ENCODE results near the gene EHMT2.
"Not testable (repeated sequence)": the region's sequence is repeated elsewhere in the genome, so short reads cannot be mapped to it uniquely, and the experiment has no call there.

Gene EHMT2

GRCh38 chr6:31864818-31865204, 32.7 kb downstream of the EHMT2 start:
- Histone ChIP-seq H4K20me1 (ENCODE audit: insufficient read depth, low read length) (no peaks in the 10 kb centered on the region), H3K4me3 (ENCODE audit: low read length) (no peak overlapping the region), H2AFZ (ENCODE audit: low read depth, low read length) (no peak overlapping the region), H3K9ac (ENCODE audit: low read length) (no peak overlapping the region), H3K27me3 (ENCODE audit: low read depth, low read length) (no peaks in the 10 kb centered on the region), H3K36me3 (replicated peaks; ENCODE audit: low read depth, low read length) (peaks cover 3% of the 10 kb centered on the region), H3K27ac (ENCODE audit: low read length) (no peak overlapping the region), H3K9me3 (ENCODE audit: insufficient read depth, low read length) (no peaks in the 10 kb centered on the region), H3K79me2 (ENCODE audit: low read length) (peaks cover 6% of the 10 kb centered on the region), H3K4me1 (ENCODE audit: low read length) (peaks cover 5% of the 10 kb centered on the region), H3K4me2 (ENCODE audit: low read length) (no peak overlapping the region)
- TF ChIP-seq EZH2phosphoT487 (IDR thresholded peaks at IDR 0.05; ENCODE audit: low read depth) (no peak), CTCF (IDR thresholded peaks at IDR 0.05; ENCODE audit: low read depth, low read length) (no peak)

- peak overlapping the region; percentile 85 for H3K4me2 ChIP-seq (ENCODE audit: low read length)
- not testable (repeated sequence) for H4K20me1 ChIP-seq (ENCODE audit: insufficient read depth, low read length); H3K27me3 ChIP-seq (ENCODE audit: low read depth, low read length); H3K36me3 ChIP-seq (replicated peaks; ENCODE audit: low read depth, low read length); H3K4me1 ChIP-seq (ENCODE audit: low read length); H3K79me2 ChIP-seq (ENCODE audit: low read length); H3K9me3 ChIP-seq (ENCODE audit: insufficient read depth, low read length); H3K27ac ChIP-seq (ENCODE audit: low read length); H2AFZ ChIP-seq (ENCODE audit: low read depth, low read length)
- peak overlapping the region; percentile 96 for H3K4me3 ChIP-seq (ENCODE audit: low read length)
- H3K9ac ChIP-seq (ENCODE audit: low read length), result peak overlapping the region; percentile 67; the same call in 1 of the 2 replicates
These were observed 33.4 kb downstream of the EHMT2 start for GRCh38 chr6:31864123-31864562.

GRCh38 chr6:31862344-31863235, 34.9 kb downstream of the EHMT2 start, which contains the start of gene NEU1:
TSS of gene NEU1 (minus strand) at chr6:31862821. CDS start at chr6:31862776, 45 bp downstream.
- Histone ChIP-seq H3K36me3 (replicated peaks; ENCODE audit: low read depth, low read length) (peaks cover 3% of the 10 kb centered on the region), H3K4me2 (ENCODE audit: low read length) (peak within 1 kb of the TSS; percentile 97), H3K27me3 (ENCODE audit: low read depth, low read length) (no peaks in the 10 kb centered on the region), H3K79me2 (ENCODE audit: low read length) (peaks cover 6% of the 10 kb centered on the region), H4K20me1 (ENCODE audit: insufficient read depth, low read length) (no peaks in the 10 kb centered on the region), H3K27ac (ENCODE audit: low read length) (peak within 1 kb of the TSS; percentile 49), H3K4me3 (ENCODE audit: low read length) (peak within 1 kb of the TSS; percentile 96), H3K9ac (ENCODE audit: low read length) (peak within 1 kb of the TSS; percentile 76), H3K9me3 (ENCODE audit: insufficient read depth, low read length) (no peaks in the 10 kb centered on the region), H2AFZ (ENCODE audit: low read depth, low read length) (peak within 1 kb of the TSS; percentile 66; the same call in 1 of the 2 replicates), H3K4me1 (ENCODE audit: low read length) (peaks cover 5% of the 10 kb centered on the region)
- TF ChIP-seq CTCF (IDR thresholded peaks at IDR 0.05; ENCODE audit: low read depth, low read length), result no peak
- no peak for TF ChIP-seq EZH2phosphoT487 (IDR thresholded peaks at IDR 0.05; ENCODE audit: low read depth)

- peak overlapping the region; percentile 34; the same call in 1 of the 2 replicates for H3K27ac ChIP-seq (ENCODE audit: low read length)
- peak overlapping the region; percentile 90 for H3K4me3 ChIP-seq (ENCODE audit: low read length)
These were observed 35.6 kb downstream of the EHMT2 start for GRCh38 chr6:31861919-31862343.

GRCh38 chr6:31861150-31861549, 36.3 kb downstream of the EHMT2 start:
- H3K36me3 ChIP-seq (replicated peaks; ENCODE audit: low read depth, low read length), result peaks cover 3% of the 10 kb centered on the region
- H3K27ac ChIP-seq (ENCODE audit: low read length), result no peak overlapping the region
- H3K9ac ChIP-seq (ENCODE audit: low read length), result no peak overlapping the region
- H3K79me2 ChIP-seq (ENCODE audit: low read length), result peaks cover 6% of the 10 kb centered on the region
- H3K4me2 ChIP-seq (ENCODE audit: low read length), result no peak overlapping the region
- H4K20me1 ChIP-seq (ENCODE audit: insufficient read depth, low read length), result no peaks in the 10 kb centered on the region
- no peaks in the 10 kb centered on the region for H3K27me3 ChIP-seq (ENCODE audit: low read depth, low read length)
- peaks cover 5% of the 10 kb centered on the region for H3K4me1 ChIP-seq (ENCODE audit: low read length)
- no peak overlapping the region for H3K4me3 ChIP-seq (ENCODE audit: low read length)
- H3K9me3 ChIP-seq (ENCODE audit: insufficient read depth, low read length), result no peaks in the 10 kb centered on the region
- no peak overlapping the region for H2AFZ ChIP-seq (ENCODE audit: low read depth, low read length)
- TF ChIP-seq EZH2phosphoT487 (IDR thresholded peaks at IDR 0.05; ENCODE audit: low read depth), result no peak
- no peak for TF ChIP-seq CTCF (IDR thresholded peaks at IDR 0.05; ENCODE audit: low read depth, low read length)

More at GRCh38 chr6:31861919-31862343, 35.6 kb downstream of the EHMT2 start:
- H2AFZ ChIP-seq (ENCODE audit: low read depth, low read length), result no peak overlapping the region
- H3K27me3 ChIP-seq (ENCODE audit: low read depth, low read length), result no peaks in the 10 kb centered on the region
- peaks cover 3% of the 10 kb centered on the region for H3K36me3 ChIP-seq (replicated peaks; ENCODE audit: low read depth, low read length)
- peaks cover 5% of the 10 kb centered on the region for H3K4me1 ChIP-seq (ENCODE audit: low read length)
- peak overlapping the region; percentile 97 for H3K4me2 ChIP-seq (ENCODE audit: low read length)
- no peaks in the 10 kb centered on the region for H4K20me1 ChIP-seq (ENCODE audit: insufficient read depth, low read length)
- H3K9me3 ChIP-seq (ENCODE audit: insufficient read depth, low read length), result no peaks in the 10 kb centered on the region
- H3K9ac ChIP-seq (ENCODE audit: low read length), result peak overlapping the region; percentile 76
- H3K79me2 ChIP-seq (ENCODE audit: low read length), result peaks cover 6% of the 10 kb centered on the region
- no peak for TF ChIP-seq EZH2phosphoT487 (IDR thresholded peaks at IDR 0.05; ENCODE audit: low read depth)

All from OCI-LY3 (cell line).